Ovary (tissue), 9 donors: ENCODE results near the gene OR4C5. TPM values are rescaled to one million over a fixed set of nuclear protein-coding genes. Genes with fewer than 3 reads are reported as not detected.
"Not testable (repeated sequence)": the region's sequence is repeated elsewhere in the genome, so short reads cannot be mapped to it uniquely, and the experiment has no call there.

Source experiments
- DNase-seq, 5 donors: peaks; one replicate each; pipeline ENCODE4 v3.0.0-alpha.2; 2019 to 2020
- H3K27ac ChIP-seq, 2 donors: fragments of 200-600 bp; one replicate each; pipeline versions ENCODE4 v1.5.1 to v1.8.0; 2019 to 2022
- H3K27me3 ChIP-seq: fragments of 200-600 bp; one replicate; pipeline ENCODE4 v1.8.0; 2022
- H3K36me3 ChIP-seq: fragments of 200-600 bp; sonication (generic); one replicate; pipeline ENCODE4 v1.5.1; 2019
- H3K4me1 ChIP-seq: one replicate; pipeline ENCODE4 v1.8.1; 2013; ENCODE audit warnings: mild to moderate bottlenecking, moderate library complexity; ENCODE audit not compliant: insufficient read depth
- H3K4me3 ChIP-seq: fragments of 200-600 bp; sonication (generic); one replicate; pipeline ENCODE4 v1.5.1; 2017
- H3K9me3 ChIP-seq, 2 donors: fragments of 200-600 bp in 1 of 2; sonication (generic) in 1 of 2; one replicate each; pipeline versions ENCODE4 v1.5.1 to v1.8.1; 2013 to 2019; ENCODE audit warnings: mild to moderate bottlenecking in 1 of 2, moderate library complexity in 1 of 2
- CTCF ChIP-seq, 3 donors: fragments of 450-650 bp in 2 of 3; fragments of 200-600 bp in 1 of 3; IDR thresholded peaks; one replicate each; pipeline versions ENCODE4 v1.5.1 to v1.8.0; 2016 to 2022; ENCODE audit warnings: antibody characterized with exemption in 3 of 3, mild to moderate bottlenecking in 1 of 3
- EP300 ChIP-seq: sonication (generic); formaldehyde crosslinking; IDR thresholded peaks from one replicate; pipeline ENCODE4 v1.6.1; 2017; ENCODE audit warnings: antibody characterized with exemption
- POLR2A ChIP-seq: fragments of 450-650 bp; IDR thresholded peaks from one replicate; pipeline ENCODE4 v1.6.1; 2017; ENCODE audit warnings: antibody characterized with exemption, mild to moderate bottlenecking, moderate library complexity
- WGBS, 3 donors: extraction: QIAGEN DNeasy Blood & Tissue Kit in 1 of 3; methylation state at CpG; one replicate each; pipeline versions ENCODE4 v1.1.5 to v1.1.7; 2013 to 2017; 5-methylcytosine and 5-hydroxymethylcytosine counted together
- intact Hi-C, 4 donors: fragments of 100-400 bp; cut with DNase I; formaldehyde crosslinking; loops; one replicate each; pipeline versions ENCODE4 v1.11.0 to v1.15.1; 2022 to 2023
- polyA plus RNA-seq, 2 donors: library from polyadenylated mRNA; stranded (reverse); fragments of 200-250 nt in 1 of 2; fragments of 350-450 nt in 1 of 2; fragmentation: Illumina TruSeq in 1 of 2; extraction: RNeasy Lipid Tissue Mini Kit (QIAGEN cat#74804) in 1 of 2; gene quantifications; one replicate each; pipeline ENCODE4 v1.2.3, GENCODE V29; 2013 to 2014
- total RNA-seq, 7 donors: library from RNA; depleted of rRNA in 2 of 7; stranded (reverse); fragments of >200 nt in 2 of 7; fragmentation: NEBNext Ultra II Directional in 3 of 7; extraction: Animal tissue kit (Norgen Biotek cat#: 25700) in 3 of 7; gene quantifications; one replicate each; pipeline versions ENCODE4 v1.1.0 to v1.2.4, GENCODE V29; 2016 to 2023
- donor health status: DM: no; HTN: no; CAD: no; lungs with moderate emphysema.
- donor health status: DM: no; HTN: no; CAD: no.
- donor health status: Bipolar disorder and iron deficiency.
- donor health status: DM: yes; HTN: yes; CAD: no.
- donor health status: DM: no; HTN: no; CAD: no.
- donor health status: DM: yes; HTN: yes; CAD: no.

OR4C5 gene
- total and polyA plus RNA-seq, 9 donors = not detected

DNA sequence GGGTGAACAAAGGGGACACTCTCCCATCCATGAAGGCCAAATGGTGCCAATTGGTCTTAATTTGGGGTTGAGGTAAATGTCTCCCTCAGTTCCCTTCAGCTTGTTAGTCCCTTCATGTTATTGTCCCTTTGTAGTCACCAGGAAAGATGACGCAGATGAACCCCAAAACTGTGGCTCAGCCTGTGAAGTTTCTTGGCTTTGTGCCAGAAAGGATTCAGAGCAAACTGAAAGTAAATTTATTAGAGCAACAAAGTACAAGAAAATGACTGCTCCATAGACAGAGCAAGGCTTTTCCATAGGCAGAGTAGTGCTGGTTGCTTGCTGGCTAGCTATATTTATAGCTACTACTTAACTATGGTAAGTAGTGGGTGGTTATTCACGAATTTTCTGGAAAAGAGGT, 24.8 kb downstream of the OR4C5 start:
- intact Hi-C loops = no loop called here
- no peaks in the 10 kb centered on the region for H3K9me3 ChIP-seq
- no peaks in the 10 kb centered on the region for H3K27me3 ChIP-seq
- TF ChIP-seq EP300 = no peak
- TF ChIP-seq CTCF (IDR thresholded peaks at IDR 0.05) = no peak
- TF ChIP-seq POLR2A = no peak
- no peaks in the 10 kb centered on the region for H3K4me1 ChIP-seq
- no peak for DNase-seq
- no peak overlapping the region for H3K27ac ChIP-seq
- WGBS, 3 donors = 50 to 51% (median 51%) methylated on average over 2 of the region's 2 CpGs
- H3K36me3 ChIP-seq = no peaks in the 10 kb centered on the region
- H3K4me3 ChIP-seq = no peak overlapping the region

- H3K36me3 ChIP-seq, intact Hi-C loops, H3K27me3 ChIP-seq, H3K9me3 ChIP-seq, DNase-seq, H3K27ac ChIP-seq, H3K4me3 ChIP-seq, H3K4me1 ChIP-seq: not testable (repeated sequence)
These were observed 41.6 kb downstream of the OR4C5 start, which contains the start of gene OR4C3 for GRCh38 chr11:48324620-48325019. OR4C3 (plus strand) TSS chr11:48324920; CDS start chr11:48325022, 102 bp downstream.

- intact Hi-C loops = not testable (repeated sequence)
- WGBS, 3 donors = 66 to 79% (median 68%) methylated on average over 2 of the region's 2 CpGs
These were observed 46.5 kb downstream of the OR4C5 start for GRCh38 chr11:48319813-48320212.

More at GRCh38 chr11:48319813-48320212, 46.5 kb downstream of the OR4C5 start:
- not testable (repeated sequence) for H3K4me1 ChIP-seq, DNase-seq, H3K27ac ChIP-seq, H3K27me3 ChIP-seq, H3K9me3 ChIP-seq, H3K36me3 ChIP-seq, H3K4me3 ChIP-seq

Other genes starting within 250 kb of the OR4C5 start
- not detected for gene OR4B1, start 149.7 kb downstream of the OR4C5 start, total RNA-seq
- gene OR4B1, start 149.7 kb downstream of the OR4C5 start, polyA plus RNA-seq = not detected
- gene OR4X2, start 121.4 kb downstream of the OR4C5 start, total RNA-seq = not detected
- not detected for gene OR4X2, start 121.4 kb downstream of the OR4C5 start, polyA plus RNA-seq
- not detected for gene OR4X1, start 102.6 kb downstream of the OR4C5 start, total RNA-seq
- not detected for gene OR4X1, start 102.6 kb downstream of the OR4C5 start, polyA plus RNA-seq
- not detected for gene OR4S1, start 60.2 kb downstream of the OR4C5 start, total RNA-seq
- gene OR4S1, start 60.2 kb downstream of the OR4C5 start, polyA plus RNA-seq = not detected
- not detected for gene OR4C3, start 41.5 kb downstream of the OR4C5 start, total RNA-seq
- not detected for gene OR4C3, start 41.5 kb downstream of the OR4C5 start, polyA plus RNA-seq
- not detected for gene OR4A47, start 122.3 kb upstream of the OR4C5 start, total RNA-seq
- not detected for gene OR4A47, start 122.3 kb upstream of the OR4C5 start, polyA plus RNA-seq